ENCODE data around the gene TLL2.

Gene TLL2

GRCh38 chr10:96440361-96441292, 73.1 kb downstream of the TLL2 start:
- TF ChIP-seq CTCF (IDR thresholded peaks at IDR 0.05; ENCODE audit: low read depth, low read length): no peak
- no peak overlapping the region for H3K4me3 ChIP-seq (ENCODE audit: low read depth, low read length)

- no peak for TF ChIP-seq CTCF (IDR thresholded peaks at IDR 0.05; ENCODE audit: low read depth, low read length)
- H3K4me3 ChIP-seq (ENCODE audit: low read depth, low read length): no peak overlapping the region
Observed at GRCh38 chr10:96439725-96440124, 74.0 kb downstream of the TLL2 start.

- no peak overlapping the region for H3K4me3 ChIP-seq (ENCODE audit: low read depth, low read length)
- no peak for TF ChIP-seq CTCF (IDR thresholded peaks at IDR 0.05; ENCODE audit: low read depth, low read length)
Observed at GRCh38 chr10:96436035-96436434, 77.7 kb downstream of the TLL2 start.

GRCh38 chr10:96431211-96431970, 82.3 kb downstream of the TLL2 start:
- H3K4me3 ChIP-seq (ENCODE audit: low read depth, low read length): no peak overlapping the region
- TF ChIP-seq CTCF (IDR thresholded peaks at IDR 0.05; ENCODE audit: low read depth, low read length): no peak

GRCh38 chr10:96427291-96427690, 86.4 kb downstream of the TLL2 start:
- no peak for TF ChIP-seq CTCF (IDR thresholded peaks at IDR 0.05; ENCODE audit: low read depth, low read length)
- no peak overlapping the region for H3K4me3 ChIP-seq (ENCODE audit: low read depth, low read length)

- no peak overlapping the region for H3K4me3 ChIP-seq (ENCODE audit: low read depth, low read length)
- no peak for TF ChIP-seq CTCF (IDR thresholded peaks at IDR 0.05; ENCODE audit: low read depth, low read length)
Observed at GRCh38 chr10:96422525-96422924, 91.2 kb downstream of the TLL2 start.

- H3K4me3 ChIP-seq (ENCODE audit: low read depth, low read length): no peak overlapping the region
- TF ChIP-seq CTCF (IDR thresholded peaks at IDR 0.05; ENCODE audit: low read depth, low read length): no peak
Observed at GRCh38 chr10:96421995-96422394, 91.7 kb downstream of the TLL2 start.

Measured in WI38 (cell line).